ENCODE data around the gene CHCHD4.
A peak's percentile ranks its signal among the peaks of the same experiment; 100 is the strongest.

CHCHD4 gene

GRCh38 chr3:14124223-14124614 lies 451 bp downstream of the CHCHD4 start (continued):
- TF ChIP-seq ZNF398 (tag by site-specific recombination; IDR thresholded peaks at IDR 0.05), result 0 out of 2 replicates have a peak, but pooled peaks have one; percentile 15
- no peak for TF ChIP-seq PATZ1 (tag by site-specific recombination; IDR thresholded peaks at IDR 0.05)
- no peak for TF ChIP-seq GLIS1 (tag by site-specific recombination; IDR thresholded peaks at IDR 0.05)
- TF ChIP-seq ZBTB26 (tag by site-specific recombination; optimal IDR thresholded peaks at IDR 0.05), result peak; percentile 63
- no peak; the same call in 1 of the 2 replicates for TF ChIP-seq ZBTB20 (tag by site-specific recombination; IDR thresholded peaks at IDR 0.05)
- no peak for TF ChIP-seq SP2 (tag by site-specific recombination; IDR thresholded peaks at IDR 0.05)
- TF ChIP-seq ZBTB7A (tag by site-specific recombination; IDR thresholded peaks at IDR 0.05; ENCODE audit: low read depth), result no peak
- TF ChIP-seq ZSCAN5A (tag by site-specific recombination; IDR thresholded peaks at IDR 0.05), result no peak; the same call in 1 of the 2 replicates
- TF ChIP-seq ZNF518A (tag by site-specific recombination; conservative IDR thresholded peaks at IDR 0.05; ENCODE audit: low read depth), result 0 out of 2 replicates have a peak, but pooled peaks have one; percentile 39
- no peak for TF ChIP-seq ZNF175 (tag by site-specific recombination; IDR thresholded peaks at IDR 0.05)

- H3K4me3 ChIP-seq (ENCODE audit: low read depth, low read length), result peak overlapping the region; percentile 73
- ChIA-PET POLR2A (interaction anchor here (0.5 to 1.6 kb wide), 2 partner anchors 55 to 227 kb away, joined by 3 to 9 read pairs; partner anchors contain the start of genes LSM3 and XPC), CTCF (interaction anchor here (0.7 to 2.9 kb wide), 2 partner anchors 227 to 232 kb away, joined by 4 to 13 read pairs; no protein-coding TSS in a partner anchor)
- peaks cover 2 to 54% of the 10 kb centered on the region in 2 experiments; a peak in 2 of 3 replicates for H3K36me3 ChIP-seq (ENCODE audit: control insufficient read depth in 2 of 2, insufficient read depth in 1 of 2, low read length in 2 of 2)
- H3K4me1 ChIP-seq (ENCODE audit: control insufficient read depth, insufficient read depth, low read length), result peaks cover 4% of the 10 kb centered on the region
- TF ChIP-seq SCRT1 (tag by site-specific recombination; IDR thresholded peaks at IDR 0.05; ENCODE audit: borderline replicate concordance) (peak; percentile 54; the same call in 1 of the 2 replicates), SCRT2 (tag by site-specific recombination; IDR thresholded peaks at IDR 0.05) (peak; percentile 54; the same call in 1 of the 2 replicates), GLI4 (tag by site-specific recombination; IDR thresholded peaks at IDR 0.05) (no peak), ZNF174 (tag by site-specific recombination; IDR thresholded peaks at IDR 0.05) (no peak), ZNF692 (tag by site-specific recombination; IDR thresholded peaks at IDR 0.05) (no peak), ZNF449 (tag by site-specific recombination; IDR thresholded peaks at IDR 0.05) (0 out of 2 replicates have a peak, but pooled peaks have one; percentile 39)
- no peaks in the 10 kb centered on the region for H3K9me3 ChIP-seq (ENCODE audit: control insufficient read depth, insufficient read depth, low read depth, low read length)
- H3K27ac ChIP-seq (ENCODE audit: extremely low read depth, low read depth, low read length), result peak overlapping the region; percentile 73; the same call in 1 of the 2 replicates
These were observed 1.1 kb downstream of the CHCHD4 start for GRCh38 chr3:14123308-14124222.

Measured in HEK293 (cell line).